ENCODE results near the gene USP19.

The USP19 gene

DNA sequence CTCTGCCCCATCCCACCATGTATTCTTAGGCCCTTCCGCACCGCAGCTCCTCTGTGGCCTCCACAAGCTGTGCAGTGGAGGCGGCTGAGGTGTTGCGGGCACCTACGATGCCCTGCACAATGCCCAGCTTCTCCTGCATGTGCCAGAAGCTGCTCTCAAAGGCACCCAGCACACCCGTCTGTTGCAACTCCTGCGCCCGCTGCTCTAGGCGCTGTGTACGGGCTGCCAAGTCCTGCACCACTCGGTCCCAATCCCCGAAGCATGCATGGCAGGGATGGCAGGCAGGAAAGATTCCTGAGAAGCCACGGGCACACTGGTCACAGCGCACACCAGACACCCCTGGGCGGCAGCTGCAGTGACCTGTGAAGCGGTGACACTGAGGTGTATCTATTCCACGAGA, 3.1 kb upstream of the USP19 start:
- TF ChIP-seq MYC (IDR thresholded peaks at IDR 0.05; ENCODE audit: low read depth, low read length) (no peak), POLR2A (IDR thresholded peaks at IDR 0.05; ENCODE audit: extremely low read depth, insufficient read length) (no peak)
- TF ChIP-seq, protein P1, sequence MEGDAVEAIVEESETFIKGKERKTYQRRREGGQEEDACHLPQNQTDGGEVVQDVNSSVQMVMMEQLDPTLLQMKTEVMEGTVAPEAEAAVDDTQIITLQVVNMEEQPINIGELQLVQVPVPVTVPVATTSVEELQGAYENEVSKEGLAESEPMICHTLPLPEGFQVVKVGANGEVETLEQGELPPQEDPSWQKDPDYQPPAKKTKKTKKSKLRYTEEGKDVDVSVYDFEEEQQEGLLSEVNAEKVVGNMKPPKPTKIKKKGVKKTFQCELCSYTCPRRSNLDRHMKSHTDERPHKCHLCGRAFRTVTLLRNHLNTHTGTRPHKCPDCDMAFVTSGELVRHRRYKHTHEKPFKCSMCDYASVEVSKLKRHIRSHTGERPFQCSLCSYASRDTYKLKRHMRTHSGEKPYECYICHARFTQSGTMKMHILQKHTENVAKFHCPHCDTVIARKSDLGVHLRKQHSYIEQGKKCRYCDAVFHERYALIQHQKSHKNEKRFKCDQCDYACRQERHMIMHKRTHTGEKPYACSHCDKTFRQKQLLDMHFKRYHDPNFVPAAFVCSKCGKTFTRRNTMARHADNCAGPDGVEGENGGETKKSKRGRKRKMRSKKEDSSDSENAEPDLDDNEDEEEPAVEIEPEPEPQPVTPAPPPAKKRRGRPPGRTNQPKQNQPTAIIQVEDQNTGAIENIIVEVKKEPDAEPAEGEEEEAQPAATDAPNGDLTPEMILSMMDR (IDR thresholded peaks at IDR 0.05; ENCODE audit: low read depth, low read length), result no peak
- TF ChIP-seq, protein P2, sequence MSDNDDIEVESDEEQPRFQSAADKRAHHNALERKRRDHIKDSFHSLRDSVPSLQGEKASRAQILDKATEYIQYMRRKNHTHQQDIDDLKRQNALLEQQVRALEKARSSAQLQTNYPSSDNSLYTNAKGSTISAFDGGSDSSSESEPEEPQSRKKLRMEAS (IDR thresholded peaks at IDR 0.05; ENCODE audit: low read depth, low read length), result no peak
- no peak for DNase-seq (ENCODE audit: low read depth)
- H3K4me3 ChIP-seq (ENCODE audit: low read depth, low read length), result no peak overlapping the region

GRCh38 chr3:49122886-49123545, 2.4 kb upstream of the USP19 start:
- TF ChIP-seq, protein P2 (IDR thresholded peaks at IDR 0.05; ENCODE audit: low read depth, low read length), result no peak
- TF ChIP-seq, protein P1 (IDR thresholded peaks at IDR 0.05; ENCODE audit: low read depth, low read length), result no peak
- TF ChIP-seq POLR2A (IDR thresholded peaks at IDR 0.05; ENCODE audit: extremely low read depth, insufficient read length) (no peak), MYC (IDR thresholded peaks at IDR 0.05; ENCODE audit: low read depth, low read length) (no peak)
- H3K4me3 ChIP-seq (ENCODE audit: low read depth, low read length), result no peak overlapping the region
- DNase-seq (ENCODE audit: low read depth), result no peak

- no peak overlapping the region for H3K4me3 ChIP-seq (ENCODE audit: low read depth, low read length)
- peak; percentile 25 for DNase-seq (ENCODE audit: low read depth)
- TF ChIP-seq, protein P2 (IDR thresholded peaks at IDR 0.05; ENCODE audit: low read depth, low read length), result 0 out of 2 replicates have a peak, but pooled peaks have one; percentile 15
- no peak for TF ChIP-seq POLR2A (IDR thresholded peaks at IDR 0.05; ENCODE audit: extremely low read depth, insufficient read length)
Measured at GRCh38 chr3:49122451-49122850, 1.8 kb upstream of the USP19 start.

GRCh38 chr3:49122022-49122421, 1.4 kb upstream of the USP19 start:
- TF ChIP-seq, protein P1 (IDR thresholded peaks at IDR 0.05; ENCODE audit: low read depth, low read length), result no peak
- no peak overlapping the region for H3K4me3 ChIP-seq (ENCODE audit: low read depth, low read length)
- no peak for DNase-seq (ENCODE audit: low read depth)

GRCh38 chr3:49121132-49121736, 611 bp upstream of the USP19 start:
- TF ChIP-seq, protein P2 (IDR thresholded peaks at IDR 0.05; ENCODE audit: low read depth, low read length), result no peak
- TF ChIP-seq POLR2A (IDR thresholded peaks at IDR 0.05; ENCODE audit: extremely low read depth, insufficient read length) (no peak), MYC (IDR thresholded peaks at IDR 0.05; ENCODE audit: low read depth, low read length) (no peak)
- TF ChIP-seq, protein P1 (IDR thresholded peaks at IDR 0.05; ENCODE audit: low read depth, low read length), result no peak
- DNase-seq (ENCODE audit: low read depth), result no peak
- peak overlapping the region; percentile 93 for H3K4me3 ChIP-seq (ENCODE audit: low read depth, low read length)

DNA sequence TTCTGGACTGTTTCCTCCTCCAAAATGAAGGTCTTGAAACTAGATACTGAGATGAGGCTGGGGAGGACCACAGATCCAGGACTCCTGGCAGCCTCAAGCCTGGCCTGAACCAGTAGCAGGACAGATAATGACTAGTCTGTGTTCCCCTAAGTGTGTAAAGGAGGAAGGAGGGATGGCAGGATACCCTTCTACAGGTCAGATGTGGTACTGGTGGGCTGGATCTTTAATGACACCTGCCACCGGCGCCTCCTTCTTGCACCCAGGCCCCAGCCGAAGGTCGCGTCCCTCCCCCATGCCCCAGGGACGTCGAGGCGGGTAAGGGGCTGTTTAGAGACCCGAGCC, 556 bp downstream of the USP19 start:
- TF ChIP-seq MYC (IDR thresholded peaks at IDR 0.05; ENCODE audit: low read depth, low read length) (no peak), POLR2A (IDR thresholded peaks at IDR 0.05; ENCODE audit: extremely low read depth, insufficient read length) (no peak)
- TF ChIP-seq, protein P1 (IDR thresholded peaks at IDR 0.05; ENCODE audit: low read depth, low read length), result no peak
- TF ChIP-seq, protein P2 (IDR thresholded peaks at IDR 0.05; ENCODE audit: low read depth, low read length), result no peak
- peak overlapping the region; percentile 93 for H3K4me3 ChIP-seq (ENCODE audit: low read depth, low read length)
- DNase-seq (ENCODE audit: low read depth), result peak; percentile 21
